NCI-H128 (cell line): ENCODE measurements around the gene BBS1.
"Not testable (repeated sequence)": the region's sequence is repeated elsewhere in the genome, so short reads cannot be mapped to it uniquely, and the experiment has no call there.

Experiments
- DNase-seq: peaks from one replicate; lab custom pipeline; 2025; ENCODE audit not compliant: unreplicated experiment; lab: John Stamatoyannopoulos, UW

BBS1 gene

DNA sequence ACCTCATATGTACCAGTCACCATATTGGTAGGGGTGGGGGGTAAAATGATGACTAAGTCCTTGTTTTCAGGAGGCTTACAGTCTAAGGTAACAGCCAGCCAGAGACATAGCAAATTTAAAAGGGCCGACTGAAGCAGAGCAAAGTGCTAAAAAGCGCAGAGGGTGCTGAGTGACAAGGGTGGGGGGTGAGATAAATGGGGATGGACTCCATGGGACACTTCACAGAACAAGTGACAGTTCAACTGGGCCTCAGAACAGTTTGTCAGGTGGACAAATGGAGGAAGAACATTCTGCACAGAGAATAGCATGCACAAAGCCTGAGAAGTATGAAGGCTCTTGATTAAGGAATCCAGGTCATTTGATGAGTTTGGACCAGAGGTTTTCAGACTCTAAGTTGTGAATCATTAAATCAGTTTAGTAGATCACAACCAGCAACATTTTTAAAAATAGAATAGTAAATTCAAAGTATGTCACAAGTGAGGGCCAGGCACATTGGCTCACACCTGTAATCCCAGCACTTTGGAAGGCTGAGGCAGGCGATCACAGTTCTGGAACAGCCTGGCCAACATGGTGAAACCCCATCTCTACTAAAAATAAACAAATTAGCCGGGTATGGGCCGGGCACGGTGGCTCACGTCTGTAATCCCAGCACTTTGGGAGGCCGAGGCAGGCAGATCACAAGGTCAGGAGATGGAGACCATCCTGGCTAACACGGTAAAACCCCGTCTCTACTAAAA lies 14.0 kb downstream of the BBS1 start:
- no peak for DNase-seq

DNA sequence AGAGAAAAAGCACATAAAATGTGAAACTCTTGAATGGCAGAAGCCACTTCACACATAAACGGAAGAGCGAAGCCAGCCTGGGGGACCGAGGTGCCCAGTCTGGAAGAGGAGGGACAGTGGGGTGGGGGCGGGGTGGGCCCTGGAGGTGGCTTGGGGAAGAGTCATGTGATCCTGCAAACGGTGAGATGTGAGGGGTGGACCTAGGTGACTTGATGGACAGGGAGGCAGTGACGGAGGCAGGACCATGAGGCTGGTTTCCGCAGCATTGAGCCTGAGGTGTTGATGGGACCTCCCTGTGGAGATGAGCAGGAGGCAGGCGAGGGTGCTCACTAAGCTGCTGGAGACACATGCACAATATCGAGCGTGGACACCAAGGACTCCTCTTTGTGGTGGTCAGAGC lies 18.6 kb downstream of the BBS1 start:
- DNase-seq, result no peak

GRCh38 chr11:66529655-66530054 lies 19.2 kb downstream of the BBS1 start:
- no peak for DNase-seq

GRCh38 chr11:66530927-66531709 lies 20.7 kb downstream of the BBS1 start:
- DNase-seq, result no peak

DNA sequence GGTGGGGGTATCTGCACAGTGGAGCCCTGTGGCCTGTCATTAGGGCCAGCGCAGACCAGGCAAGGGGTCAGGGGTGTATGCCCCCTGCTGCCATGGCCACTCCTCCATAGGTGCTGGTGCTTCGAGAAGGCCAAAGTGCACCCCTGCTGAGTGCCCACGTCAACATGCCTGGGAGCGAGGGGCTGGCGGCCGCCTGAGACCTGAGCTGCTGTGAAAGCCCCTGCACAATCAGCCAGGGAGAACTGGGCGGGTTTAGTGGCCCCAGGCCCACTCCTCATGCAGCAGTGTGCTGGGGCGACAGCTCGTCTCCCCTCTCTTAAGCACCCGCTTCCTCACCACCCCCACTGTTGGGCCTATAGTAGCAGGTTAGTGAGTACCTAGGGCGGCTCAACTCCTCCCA lies 21.4 kb downstream of the BBS1 start:
- no peak for DNase-seq

GRCh38 chr11:66532784-66533183 lies 22.3 kb downstream of the BBS1 start:
- no peak for DNase-seq

DNA sequence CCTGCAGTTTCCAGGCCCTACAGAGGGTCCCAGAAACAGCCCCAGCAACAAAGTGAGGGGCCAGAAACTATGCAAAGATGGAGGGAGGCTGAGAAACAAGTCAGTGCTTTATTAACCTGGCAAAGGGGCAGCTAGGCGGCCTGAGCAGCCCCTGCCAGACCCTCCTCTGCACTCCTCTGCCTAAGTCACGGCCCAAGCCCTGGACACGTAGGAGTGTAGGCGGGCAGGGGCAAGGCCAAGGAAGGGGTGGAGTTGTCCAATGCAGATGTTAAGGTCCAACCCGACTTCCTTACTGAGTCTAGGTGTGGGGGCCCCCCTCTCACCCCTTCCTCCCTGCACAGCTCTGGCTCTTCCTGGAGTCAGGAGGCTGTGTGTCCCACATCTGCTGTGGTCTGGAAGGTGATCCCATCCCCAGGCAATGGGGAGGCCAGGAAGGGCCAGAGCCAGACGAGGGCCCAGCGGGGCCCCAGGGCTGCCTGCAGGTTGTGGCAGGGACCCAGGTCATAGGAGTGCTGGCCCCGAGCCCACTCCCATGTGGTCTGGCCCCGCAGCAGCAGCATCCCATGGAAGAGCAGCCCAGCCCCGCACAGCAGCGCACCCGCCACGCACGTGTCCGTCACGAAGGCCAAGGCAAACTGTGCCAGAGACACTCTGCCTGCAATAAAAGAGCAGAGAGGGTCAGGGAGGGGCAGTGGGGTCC lies 28.9 kb downstream of the BBS1 start:
- no peak for DNase-seq

DNA sequence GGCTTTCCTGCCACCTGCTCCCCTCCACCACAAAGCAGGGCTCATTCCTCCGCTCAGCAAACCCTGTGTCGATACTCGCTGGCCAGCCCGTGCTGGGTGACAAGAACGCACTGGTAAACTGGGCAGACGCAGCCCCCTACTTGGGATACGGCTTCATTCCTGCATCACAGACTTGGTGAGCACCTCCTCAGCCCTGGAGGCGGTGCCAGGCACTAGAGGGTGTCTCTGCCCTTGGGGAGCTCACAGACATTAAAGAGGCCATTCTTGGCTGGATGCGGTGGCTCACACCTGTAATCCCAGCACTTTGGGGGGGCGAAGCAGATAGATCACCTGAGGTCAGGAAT lies 29.4 kb downstream of the BBS1 start:
- DNase-seq, result no peak

DNA sequence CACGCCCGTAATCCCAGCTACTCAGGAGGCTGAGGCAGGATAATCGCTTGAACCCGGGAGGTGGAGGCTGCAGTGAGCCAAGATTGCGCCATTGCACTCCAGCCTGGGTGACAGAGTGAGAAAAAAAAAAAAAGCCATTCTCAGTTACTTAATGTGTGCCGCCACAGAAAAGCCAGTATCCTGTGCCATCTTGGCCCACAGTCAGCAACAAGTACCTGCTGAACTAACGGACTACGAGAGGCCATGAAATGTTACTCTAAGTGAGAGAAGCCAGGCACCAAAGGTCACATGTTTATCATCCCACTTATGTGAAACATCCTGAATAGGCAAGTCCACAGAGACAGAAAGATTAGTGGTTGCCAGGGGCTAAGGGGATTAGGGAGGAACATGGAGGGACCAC lies 30.2 kb downstream of the BBS1 start:
- DNase-seq, result not testable (repeated sequence)

GRCh38 chr11:66541892-66542291 lies 31.5 kb downstream of the BBS1 start:
- DNase-seq, result no peak

DNA sequence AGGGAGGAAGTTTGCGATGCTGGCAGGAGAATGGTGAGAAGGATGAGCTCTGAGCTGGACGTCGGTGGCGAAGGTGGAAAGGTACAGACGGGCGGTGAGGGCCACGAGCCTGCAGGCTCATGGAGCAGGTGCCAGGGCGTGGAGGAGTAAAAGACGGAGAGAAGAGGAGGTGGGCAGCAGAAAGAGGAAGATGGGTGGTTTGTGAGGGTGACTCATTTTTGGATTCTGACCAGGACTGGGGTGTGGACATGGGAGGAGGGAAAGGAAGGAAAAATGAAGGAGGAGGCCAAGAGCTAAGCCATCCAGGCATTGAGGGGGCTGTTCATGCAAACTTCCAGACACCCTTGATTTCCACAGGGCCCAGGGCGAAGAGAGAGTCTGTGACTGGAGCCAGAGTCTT lies 31.9 kb downstream of the BBS1 start:
- no peak for DNase-seq

- DNase-seq, result no peak
Observed at GRCh38 chr11:66543263-66544107, 33.0 kb downstream of the BBS1 start.

DNA sequence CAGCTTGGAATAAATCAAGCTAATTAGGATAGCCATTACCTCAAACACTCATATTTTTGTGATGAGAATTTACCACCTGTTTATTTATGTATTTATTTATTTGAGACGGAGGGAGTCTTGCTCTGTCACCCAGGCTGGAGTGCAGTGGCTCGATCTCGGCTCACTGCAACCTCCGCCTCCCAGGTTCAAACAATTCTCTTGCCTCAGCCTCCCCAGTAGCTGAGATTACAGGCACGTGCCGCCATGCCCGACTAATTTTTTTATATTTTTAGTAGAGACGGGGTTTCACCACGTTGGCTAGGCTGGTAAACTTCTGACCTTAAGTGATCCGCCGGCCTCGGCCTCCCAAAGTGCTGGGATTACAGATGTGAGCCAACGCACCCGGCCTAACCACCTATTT lies 34.5 kb downstream of the BBS1 start:
- not testable (repeated sequence) for DNase-seq

GRCh38 chr11:66545701-66546367 lies 35.4 kb downstream of the BBS1 start, which contains the start of gene ZDHHC24:
ZDHHC24 (minus strand) TSS chr11:66546048; CDS start chr11:66546003, 45 bp downstream.
- peak; percentile 90 for DNase-seq

DNA sequence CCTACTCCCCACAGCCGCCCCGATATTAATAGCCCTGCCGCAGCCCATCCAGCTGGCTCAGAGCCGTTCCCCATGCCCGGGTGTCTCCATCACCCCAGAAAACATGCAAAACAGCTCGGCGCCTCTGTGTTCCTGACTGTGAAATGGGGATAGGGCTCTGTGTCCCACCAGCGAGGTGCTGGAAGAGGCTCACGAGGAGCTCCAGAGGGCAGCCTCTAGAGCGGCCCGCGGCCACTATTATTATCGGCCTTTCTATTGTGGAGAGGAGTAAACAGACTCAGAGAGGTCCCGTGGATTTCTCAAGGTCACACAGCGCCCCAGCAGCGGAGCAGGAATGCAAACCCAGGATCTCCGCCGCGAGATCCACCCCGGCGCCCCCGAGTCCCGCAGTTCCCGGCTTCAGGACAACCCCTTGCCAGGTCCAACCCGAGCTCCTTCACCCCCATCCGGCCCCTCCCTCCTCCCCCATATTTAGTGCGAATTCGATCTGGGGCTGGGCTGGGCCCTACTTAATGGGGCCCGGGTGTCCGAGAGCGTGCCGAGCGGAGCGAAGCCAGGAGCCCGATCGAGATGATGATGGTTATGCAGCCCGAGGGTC lies 36.0 kb downstream of the BBS1 start, which contains the start of gene ACTN3:
TSS of gene ACTN3 (plus strand) at position 536 of the 598 bp plus-strand sequence. CDS start at position 571, 35 bp downstream.
- no peak for DNase-seq

DNA sequence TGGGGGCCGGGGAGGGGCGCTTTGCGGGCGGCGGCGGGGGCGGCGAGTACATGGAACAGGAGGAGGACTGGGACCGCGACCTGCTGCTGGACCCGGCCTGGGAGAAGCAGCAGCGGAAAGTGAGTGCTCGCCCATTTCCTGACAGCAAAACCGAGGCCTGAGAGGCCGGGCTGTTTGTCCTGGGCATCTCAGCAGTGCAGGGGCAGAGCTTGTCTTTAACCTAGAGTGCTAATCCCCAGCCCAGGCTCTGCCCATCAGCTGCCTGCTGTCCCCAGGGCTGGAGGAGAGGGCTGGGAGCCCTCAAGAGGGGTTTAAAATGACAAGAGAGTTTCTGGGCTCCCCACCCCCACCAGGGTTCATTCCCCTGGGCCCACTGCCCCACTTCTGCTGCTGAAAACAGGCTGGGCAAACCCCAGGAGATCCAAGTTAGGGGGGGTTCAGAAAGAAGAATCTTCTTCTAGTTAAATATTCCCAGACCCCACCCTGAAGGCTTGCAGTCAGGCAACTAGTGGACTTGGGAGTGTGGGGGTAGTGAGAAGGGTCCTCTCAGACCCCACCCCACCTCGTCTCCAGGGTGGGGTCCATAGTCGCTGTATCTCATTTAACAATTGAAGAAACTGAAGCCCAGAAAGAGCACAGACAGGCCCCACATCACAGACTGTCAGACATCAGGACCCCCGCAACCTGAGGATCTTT lies 36.7 kb downstream of the BBS1 start:
- no peak for DNase-seq

DNA sequence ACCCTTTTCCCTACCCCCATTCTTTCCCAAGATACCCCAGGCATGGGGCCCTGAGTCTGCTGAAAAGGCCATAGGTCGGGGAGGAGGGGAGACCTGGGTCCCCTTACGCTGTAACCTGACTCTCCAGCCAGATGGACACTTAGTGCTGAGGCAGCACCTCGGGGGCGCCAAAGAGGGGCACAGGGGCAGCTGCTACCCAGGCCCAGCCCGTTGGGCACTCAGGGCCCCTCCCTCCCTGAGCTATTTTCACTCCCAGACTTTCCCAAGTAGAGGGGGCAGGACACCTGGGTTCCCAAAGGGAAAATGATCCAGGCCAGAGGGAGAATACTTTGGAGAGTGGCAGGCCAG lies 37.2 kb downstream of the BBS1 start:
- no peak for DNase-seq

- no peak for DNase-seq
Observed at GRCh38 chr11:66548041-66548440, 37.6 kb downstream of the BBS1 start.
